K562 treated with DMSO at 1 percent for 12 hours (cell line): ENCODE data around the gene ZNF229. TPM values are rescaled to one million over a fixed set of nuclear protein-coding genes. Genes with fewer than 3 reads are reported as not detected.

Source experiments
- total RNA-seq: library from RNA; unstranded; fragments of 300-600 nt; gene quantifications from 2 replicates; pipeline ENCODE4 v1.2.3, GENCODE V29; 2022; ENCODE audit not compliant: insufficient read depth

ZNF229 gene
- total RNA-seq, result 0.36 and 3.2 TPM in 2 replicates

DNA sequence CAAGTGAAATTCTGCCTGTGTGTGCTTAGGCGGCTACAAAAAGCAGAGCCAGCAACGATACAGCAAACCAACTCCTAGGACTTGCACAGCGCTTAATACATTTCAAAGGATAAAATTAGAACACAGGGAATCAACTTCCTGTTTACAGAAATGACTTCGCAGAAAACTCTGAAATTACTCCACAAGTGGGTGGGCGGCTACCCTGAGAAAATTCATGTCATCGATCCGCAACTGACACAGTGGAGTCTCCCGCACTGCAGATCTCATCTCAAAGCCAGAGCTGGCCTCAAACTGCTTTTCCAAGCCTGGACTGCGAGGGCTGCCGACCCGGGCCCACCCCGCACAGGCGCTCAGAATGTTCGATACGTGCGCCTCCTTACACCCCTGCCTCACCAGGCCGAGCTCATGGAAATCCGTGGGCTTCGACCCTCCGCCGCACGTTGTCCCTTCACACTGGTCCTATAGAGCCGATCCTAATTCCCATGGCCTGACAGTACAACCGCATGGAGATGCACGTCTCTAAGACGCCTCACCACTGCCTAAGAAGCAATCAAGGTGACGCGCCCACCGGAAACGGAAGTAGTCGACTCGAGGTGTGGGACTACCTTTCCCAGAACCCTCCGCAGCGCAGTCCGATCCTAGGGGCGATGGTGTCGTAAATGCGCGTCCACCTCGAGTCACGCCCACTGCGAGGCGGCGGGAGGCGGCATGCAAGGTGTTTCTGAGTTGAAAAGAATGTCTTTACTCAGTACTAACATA lies at the start of gene ZNF229:
Gene ZNF229 (minus strand): TSS at position 557 of the 759 bp plus-strand sequence. CDS start 5,625 bp downstream, outside the sequence.

DNA sequence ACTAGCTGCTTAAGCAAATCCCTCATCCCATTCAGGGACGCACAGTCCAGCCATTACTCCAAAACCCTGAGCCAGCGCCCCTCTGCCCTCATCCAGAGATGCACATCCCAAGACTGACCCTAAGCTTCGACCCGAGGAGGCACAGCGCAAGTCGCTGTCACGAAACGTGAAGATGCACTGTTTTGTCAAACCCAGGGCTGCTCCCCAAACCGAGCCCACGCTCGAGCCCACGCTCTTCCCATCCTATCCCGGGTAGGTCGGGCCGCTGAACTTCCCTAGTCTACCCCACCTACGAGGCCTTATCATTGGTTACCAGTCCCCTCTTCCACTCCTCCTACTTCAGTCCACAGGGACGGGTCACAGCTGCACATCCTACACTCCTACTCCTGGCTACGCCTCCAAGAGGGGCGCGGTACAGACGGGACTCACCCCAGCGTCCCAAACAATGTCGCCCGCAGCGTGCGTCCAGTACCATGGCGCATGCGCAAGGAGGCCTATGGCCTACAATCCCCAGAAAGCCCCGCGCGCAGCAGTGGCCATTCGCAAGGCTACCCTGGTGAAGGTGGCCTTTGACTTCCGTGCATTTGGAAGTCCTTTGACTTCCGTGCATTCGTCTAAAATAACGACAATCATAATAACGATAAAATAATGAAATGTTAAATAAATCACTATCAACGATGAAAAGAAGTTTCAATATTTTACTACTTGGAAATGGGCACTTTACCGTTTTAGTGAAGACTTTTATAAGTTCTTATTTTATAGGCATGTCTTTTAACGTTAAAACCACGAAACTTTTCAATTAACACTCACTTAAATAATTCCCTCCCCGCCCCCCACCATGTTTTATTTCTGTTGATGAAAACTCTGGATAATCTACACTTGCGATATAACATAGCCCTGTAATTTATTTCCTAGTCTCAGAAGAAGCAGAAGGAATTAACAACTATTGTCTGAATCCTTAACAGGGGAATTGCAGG lies 46.8 kb downstream of the ZNF229 start, which contains the start of gene ZNF285:
Gene ZNF285 (minus strand): TSS at position 470 of the 977 bp plus-strand sequence. CDS start 4,395 bp downstream, outside the sequence.

Other genes starting within 250 kb of the ZNF229 start
- gene ZNF227, start 235.9 kb downstream of the ZNF229 start, total RNA-seq, result 2.8 and 13.8 TPM in 2 replicates
- 0.53 TPM in 1 of 2 replicates, not detected in the other for gene ZNF233, start 188.6 kb downstream of the ZNF229 start, total RNA-seq
- 0.49 and 0.59 TPM in 2 replicates for gene ZNF235, start 143.4 kb downstream of the ZNF229 start, total RNA-seq
- gene ZNF112, start 91.8 kb downstream of the ZNF229 start, total RNA-seq, result 0.37 TPM in 1 of 2 replicates, not detected in the other
- gene ZNF285, start 46.9 kb downstream of the ZNF229 start, total RNA-seq, result 0.38 TPM in 1 of 2 replicates, not detected in the other
- 1.0 and 5.4 TPM in 2 replicates for gene ZNF180, start 52.0 kb upstream of the ZNF229 start, total RNA-seq
- not detected in 2 replicates for gene CEACAM20, start 81.2 kb upstream of the ZNF229 start, total RNA-seq
- not detected in 2 replicates for gene IGSF23, start 165.1 kb upstream of the ZNF229 start, total RNA-seq
- 6.4 and 18.5 TPM in 2 replicates for gene PVR, start 195.4 kb upstream of the ZNF229 start, total RNA-seq
- 2.2 and 4.8 TPM in 2 replicates for gene CEACAM19, start 223.0 kb upstream of the ZNF229 start, total RNA-seq